ENCODE data around the gene MVB12B. TPM values are rescaled to one million over a fixed set of nuclear protein-coding genes. Genes with fewer than 3 reads are reported as not detected.

Gene MVB12B
- total and polyA plus RNA-seq, 2 of the 13 experiments (the other 11 are each of a cell fraction or from before 2014, with no cell fraction given): 12.1 to 30.1 TPM

DNA sequence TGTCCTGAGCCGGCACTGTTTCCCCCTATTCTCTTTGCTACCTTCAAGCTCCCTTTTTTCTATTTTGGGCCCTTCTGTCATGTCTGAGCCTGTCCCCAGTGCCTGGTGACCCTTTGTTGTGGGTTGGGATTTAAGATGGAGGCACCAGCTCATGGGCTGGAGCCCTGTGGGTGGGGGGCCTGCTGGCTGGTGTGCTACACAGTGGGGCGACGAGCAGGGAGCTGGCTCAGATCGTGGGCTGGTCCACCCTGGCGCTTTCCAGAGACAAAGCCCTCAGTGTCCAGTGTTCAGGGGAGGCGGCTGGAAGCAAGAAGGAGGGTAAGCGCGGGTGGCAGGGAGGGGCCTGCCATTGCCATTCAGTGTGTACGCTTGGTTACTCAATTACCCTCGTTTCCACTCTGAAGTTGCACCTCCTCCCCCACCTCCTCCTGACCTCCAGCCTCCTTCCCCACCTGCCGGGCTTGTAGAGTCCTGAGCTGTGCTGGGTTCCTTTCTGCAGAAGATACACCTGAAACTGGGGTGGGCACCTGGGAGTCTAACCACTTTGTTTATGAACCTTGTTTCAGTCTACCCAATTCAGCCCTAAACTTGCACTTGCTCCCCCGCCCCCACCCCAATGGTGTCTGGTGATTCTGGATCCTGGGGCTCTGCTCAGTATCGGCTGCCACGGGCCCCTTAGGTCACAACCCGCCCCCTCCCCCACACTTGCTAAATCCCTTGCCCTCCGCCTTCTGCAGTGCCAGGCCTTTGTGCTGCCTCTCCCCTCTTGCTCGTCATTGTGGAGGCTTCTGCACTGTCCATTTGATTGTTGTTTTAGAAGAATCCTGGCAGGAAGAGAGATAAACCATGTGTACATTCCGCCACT, 49.9 kb downstream of the MVB12B start (continued):
- TF ChIP-seq ZNF749 (CRISPR knock-in tag; IDR thresholded peaks at IDR 0.05; ENCODE audit: borderline replicate concordance): 0 out of 2 replicates have a peak, but pooled peaks have one; percentile 68
- TF ChIP-seq, protein P1, sequence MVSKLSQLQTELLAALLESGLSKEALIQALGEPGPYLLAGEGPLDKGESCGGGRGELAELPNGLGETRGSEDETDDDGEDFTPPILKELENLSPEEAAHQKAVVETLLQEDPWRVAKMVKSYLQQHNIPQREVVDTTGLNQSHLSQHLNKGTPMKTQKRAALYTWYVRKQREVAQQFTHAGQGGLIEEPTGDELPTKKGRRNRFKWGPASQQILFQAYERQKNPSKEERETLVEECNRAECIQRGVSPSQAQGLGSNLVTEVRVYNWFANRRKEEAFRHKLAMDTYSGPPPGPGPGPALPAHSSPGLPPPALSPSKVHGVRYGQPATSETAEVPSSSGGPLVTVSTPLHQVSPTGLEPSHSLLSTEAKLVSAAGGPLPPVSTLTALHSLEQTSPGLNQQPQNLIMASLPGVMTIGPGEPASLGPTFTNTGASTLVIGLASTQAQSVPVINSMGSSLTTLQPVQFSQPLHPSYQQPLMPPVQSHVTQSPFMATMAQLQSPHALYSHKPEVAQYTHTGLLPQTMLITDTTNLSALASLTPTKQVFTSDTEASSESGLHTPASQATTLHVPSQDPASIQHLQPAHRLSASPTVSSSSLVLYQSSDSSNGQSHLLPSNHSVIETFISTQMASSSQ (IDR thresholded peaks at IDR 0.05; ENCODE audit: low read depth): peak; percentile 66; the same call in 1 of the 2 replicates
- TF ChIP-seq, protein P1 (CRISPR knock-in tag; IDR thresholded peaks at IDR 0.05; ENCODE audit: borderline replicate concordance): peak; percentile 92
- no peak for TF ChIP-seq CC2D1A (CRISPR knock-in tag; IDR thresholded peaks at IDR 0.05)
- TF ChIP-seq, protein P2, sequence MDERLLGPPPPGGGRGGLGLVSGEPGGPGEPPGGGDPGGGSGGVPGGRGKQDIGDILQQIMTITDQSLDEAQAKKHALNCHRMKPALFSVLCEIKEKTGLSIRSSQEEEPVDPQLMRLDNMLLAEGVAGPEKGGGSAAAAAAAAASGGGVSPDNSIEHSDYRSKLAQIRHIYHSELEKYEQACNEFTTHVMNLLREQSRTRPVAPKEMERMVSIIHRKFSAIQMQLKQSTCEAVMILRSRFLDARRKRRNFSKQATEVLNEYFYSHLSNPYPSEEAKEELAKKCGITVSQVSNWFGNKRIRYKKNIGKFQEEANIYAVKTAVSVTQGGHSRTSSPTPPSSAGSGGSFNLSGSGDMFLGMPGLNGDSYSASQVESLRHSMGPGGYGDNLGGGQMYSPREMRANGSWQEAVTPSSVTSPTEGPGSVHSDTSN (CRISPR knock-in tag; IDR thresholded peaks at IDR 0.05): no peak
- TF ChIP-seq, protein P3, sequence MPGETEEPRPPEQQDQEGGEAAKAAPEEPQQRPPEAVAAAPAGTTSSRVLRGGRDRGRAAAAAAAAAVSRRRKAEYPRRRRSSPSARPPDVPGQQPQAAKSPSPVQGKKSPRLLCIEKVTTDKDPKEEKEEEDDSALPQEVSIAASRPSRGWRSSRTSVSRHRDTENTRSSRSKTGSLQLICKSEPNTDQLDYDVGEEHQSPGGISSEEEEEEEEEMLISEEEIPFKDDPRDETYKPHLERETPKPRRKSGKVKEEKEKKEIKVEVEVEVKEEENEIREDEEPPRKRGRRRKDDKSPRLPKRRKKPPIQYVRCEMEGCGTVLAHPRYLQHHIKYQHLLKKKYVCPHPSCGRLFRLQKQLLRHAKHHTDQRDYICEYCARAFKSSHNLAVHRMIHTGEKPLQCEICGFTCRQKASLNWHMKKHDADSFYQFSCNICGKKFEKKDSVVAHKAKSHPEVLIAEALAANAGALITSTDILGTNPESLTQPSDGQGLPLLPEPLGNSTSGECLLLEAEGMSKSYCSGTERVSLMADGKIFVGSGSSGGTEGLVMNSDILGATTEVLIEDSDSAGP (CRISPR knock-in tag; IDR thresholded peaks at IDR 0.05; ENCODE audit: borderline replicate concordance): peak; percentile 77; the same call in 1 of the 2 replicates
- no peak for TF ChIP-seq HES4 (CRISPR knock-in tag; IDR thresholded peaks at IDR 0.05; ENCODE audit: borderline replicate concordance)
- TF ChIP-seq MAFG (CRISPR knock-in tag; IDR thresholded peaks at IDR 0.05): no peak
- no peak for TF ChIP-seq ZNF430 (CRISPR knock-in tag; IDR thresholded peaks at IDR 0.05)
- no peak for TF ChIP-seq ATF1 (CRISPR knock-in tag; IDR thresholded peaks at IDR 0.05)
- TF ChIP-seq DNMT1 (CRISPR knock-in tag; IDR thresholded peaks at IDR 0.05): no peak
- TF ChIP-seq EED (CRISPR knock-in tag; IDR thresholded peaks at IDR 0.05): no peak
- TF ChIP-seq ZNF605 (CRISPR knock-in tag; IDR thresholded peaks at IDR 0.05): no peak
- 0 out of 2 replicates have a peak, but pooled peaks have one; percentile 42 for TF ChIP-seq ZNF724P (CRISPR knock-in tag; IDR thresholded peaks at IDR 0.05; ENCODE audit: borderline replicate concordance)
- TF ChIP-seq, protein P4, sequence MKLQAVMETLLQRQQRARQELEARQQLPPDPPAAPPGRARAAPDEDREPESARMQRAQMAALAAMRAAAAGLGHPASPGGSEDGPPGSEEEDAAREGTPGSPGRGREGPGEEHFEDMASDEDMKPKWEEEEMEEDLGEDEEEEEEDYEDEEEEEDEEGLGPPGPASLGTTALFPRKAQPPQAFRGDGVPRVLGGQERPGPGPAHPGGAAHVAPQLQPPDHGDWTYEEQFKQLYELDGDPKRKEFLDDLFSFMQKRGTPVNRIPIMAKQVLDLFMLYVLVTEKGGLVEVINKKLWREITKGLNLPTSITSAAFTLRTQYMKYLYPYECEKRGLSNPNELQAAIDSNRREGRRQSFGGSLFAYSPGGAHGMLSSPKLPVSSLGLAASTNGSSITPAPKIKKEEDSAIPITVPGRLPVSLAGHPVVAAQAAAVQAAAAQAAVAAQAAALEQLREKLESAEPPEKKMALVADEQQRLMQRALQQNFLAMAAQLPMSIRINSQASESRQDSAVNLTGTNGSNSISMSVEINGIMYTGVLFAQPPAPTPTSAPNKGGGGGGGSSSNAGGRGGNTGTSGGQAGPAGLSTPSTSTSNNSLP (IDR thresholded peaks at IDR 0.05; ENCODE audit: low read depth, low read length): no peak
- no peak for TF ChIP-seq ZNF549 (CRISPR knock-in tag; IDR thresholded peaks at IDR 0.05)
- TF ChIP-seq ZNF451 (CRISPR knock-in tag; IDR thresholded peaks at IDR 0.05): no peak
- no peak for TF ChIP-seq ZBTB1 (CRISPR knock-in tag; IDR thresholded peaks at IDR 0.05; ENCODE audit: borderline replicate concordance)
- no peak for TF ChIP-seq ZBTB42 (CRISPR knock-in tag; IDR thresholded peaks at IDR 0.05)
- no peak for TF ChIP-seq BHLHE40 (IDR thresholded peaks at IDR 0.05; ENCODE audit: low read length)
- TF ChIP-seq, protein P5, sequence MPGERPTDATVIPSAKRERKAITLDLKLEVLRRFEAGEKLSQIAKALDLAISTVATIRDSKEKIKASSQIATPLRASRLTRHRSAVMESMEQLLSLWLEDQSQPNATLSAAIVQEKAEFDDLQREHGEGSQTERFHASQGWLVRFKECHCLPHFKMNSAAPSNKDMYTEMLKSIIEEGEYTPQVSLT (CRISPR knock-in tag; IDR thresholded peaks at IDR 0.05; ENCODE audit: borderline replicate concordance, low read depth): no peak
